GM23338 (cell line): ENCODE results near the gene PAEP. TPM values are rescaled to one million over a fixed set of nuclear protein-coding genes. Genes with fewer than 3 reads are reported as not detected.

ENCODE experiments used
- ATAC-seq: fragments of 200-7000 bp; cut with Tn5 transposase; 3 replicates; pipeline ENCODE4 v1.9.1; 2020
- DNase-seq: peaks from one replicate; pipeline ENCODE4 v3.0.0-alpha.2; 2015; ENCODE audit warnings: low spot score
- H2AFZ ChIP-seq: fragments of 200-600 bp; sonication (generic); 2 replicates; pipeline ENCODE4 v1.8.0; 2016; ENCODE audit warnings: antibody characterized with exemption, mild to moderate bottlenecking, moderate library complexity
- H3F3A ChIP-seq: fragments of 200-600 bp; sonication (generic); replicated peaks from 2 replicates; pipeline ENCODE4 v1.8.0; 2017; ENCODE audit warnings: antibody characterized with exemption, mixed run types, low read depth
- H3K27ac ChIP-seq: fragments of 200-600 bp; sonication (generic); 2 replicates; pipeline ENCODE4 v1.6.1; 2016; ENCODE audit warnings: low read depth
- H3K27me3 ChIP-seq: fragments of 200-600 bp; sonication (generic); 2 replicates; pipeline ENCODE4 v1.8.0; 2016; ENCODE audit warnings: mild to moderate bottlenecking, mixed run types, moderate library complexity; ENCODE audit not compliant: insufficient read depth
- H3K36me3 ChIP-seq: fragments of 200-600 bp; sonication (generic); 2 replicates; pipeline ENCODE4 v1.8.0; 2016; ENCODE audit warnings: mild to moderate bottlenecking; ENCODE audit not compliant: insufficient read depth
- H3K4me1 ChIP-seq: fragments of 200-600 bp; sonication (generic); 2 replicates; pipeline ENCODE4 v1.8.0; 2016; ENCODE audit warnings: mild to moderate bottlenecking, moderate library complexity; ENCODE audit not compliant: insufficient read depth
- H3K4me2 ChIP-seq: fragments of 200-600 bp; sonication (generic); 2 replicates; pipeline ENCODE4 v1.7.1; 2017; ENCODE audit warnings: mixed run types
- H3K4me3 ChIP-seq: fragments of 200-600 bp; sonication (generic); 2 replicates; pipeline ENCODE4 v1.6.1; 2016; ENCODE audit warnings: mixed run types
- H3K79me2 ChIP-seq: fragments of 200-600 bp; sonication (generic); replicated peaks from 2 replicates; pipeline ENCODE4 v1.8.0; 2017; ENCODE audit warnings: mild to moderate bottlenecking; ENCODE audit not compliant: insufficient read depth
- H3K9me2 ChIP-seq: fragments of 200-600 bp; sonication (generic); 2 replicates; pipeline ENCODE4 v1.8.0; 2017; ENCODE audit not compliant: insufficient read depth
- H4K20me1 ChIP-seq: fragments of 200-600 bp; sonication (generic); replicated peaks from 2 replicates; pipeline ENCODE4 v1.8.0; 2017; ENCODE audit warnings: mild to moderate bottlenecking; ENCODE audit not compliant: insufficient read depth
- H3K27ac Mint-ChIP-seq: 2 replicates; pipeline ENCODE4 v1.8.0; 2020; ENCODE audit warnings: inconsistent platforms, mild to moderate bottlenecking, moderate library complexity, mixed read lengths
- H3K27me3 Mint-ChIP-seq: 3 replicates; pipeline ENCODE4 v1.8.0; 2022; ENCODE audit warnings: low read depth, mild to moderate bottlenecking, moderate library complexity, mixed read lengths, inconsistent platforms; ENCODE audit not compliant: insufficient read depth, poor library complexity
- H3K36me3 Mint-ChIP-seq: 3 replicates; pipeline ENCODE4 v1.8.0; 2021; ENCODE audit warnings: low read depth, mild to moderate bottlenecking, inconsistent platforms, moderate library complexity, mixed read lengths
- H3K4me1 Mint-ChIP-seq: 3 replicates; pipeline ENCODE4 v1.8.0; 2020; ENCODE audit warnings: mild to moderate bottlenecking, inconsistent platforms, mixed read lengths
- H3K4me3 Mint-ChIP-seq: 3 replicates; pipeline ENCODE4 v1.8.0; 2021; ENCODE audit warnings: moderate library complexity, mild to moderate bottlenecking, inconsistent platforms, mixed read lengths
- H3K9me3 Mint-ChIP-seq: 3 replicates; pipeline ENCODE4 v1.8.0; 2020; ENCODE audit warnings: moderate library complexity, mild to moderate bottlenecking, inconsistent platforms, mixed read lengths
- CREB1 ChIP-seq: fragments of 250-450 bp; sonication (Bioruptor Pico); IDR thresholded peaks from 2 replicates; pipeline ENCODE4 v1.5.0; 2020; ENCODE audit warnings: low read depth, mild to moderate bottlenecking, moderate library complexity
- EZH2 ChIP-seq: fragments of 200-600 bp; sonication (generic); IDR thresholded peaks from one replicate; pipeline ENCODE4 v1.8.0; 2017; ENCODE audit warnings: antibody characterized with exemption, mild to moderate bottlenecking, low read depth; ENCODE audit not compliant: unreplicated experiment
- EZH2phosphoT487 ChIP-seq: fragments of 200-600 bp; sonication (generic); IDR thresholded peaks from one replicate; pipeline ENCODE4 v1.8.1; 2018; ENCODE audit warnings: antibody characterized with exemption; ENCODE audit not compliant: unreplicated experiment
- JUNB ChIP-seq: IDR thresholded peaks from one replicate; pipeline ENCODE4 v1.6.1; 2016; ENCODE audit warnings: antibody characterized with exemption; ENCODE audit not compliant: unreplicated experiment
- NANOG ChIP-seq: IDR thresholded peaks from 2 replicates; pipeline ENCODE4 v1.6.1; 2016; ENCODE audit warnings: antibody characterized with exemption, borderline replicate concordance
- POLR2AphosphoS5 ChIP-seq: IDR thresholded peaks from 2 replicates; pipeline ENCODE4 v1.6.1; 2016; ENCODE audit warnings: antibody characterized with exemption, low read depth
- STAT1 ChIP-seq: IDR thresholded peaks from one replicate; pipeline ENCODE4 v1.6.1; 2016; ENCODE audit warnings: antibody characterized with exemption; ENCODE audit not compliant: unreplicated experiment
- ZNF114 ChIP-seq: fragments of 250-450 bp; sonication (Bioruptor Pico); IDR thresholded peaks from 2 replicates; pipeline ENCODE4 v1.5.0; 2020; ENCODE audit warnings: mild to moderate bottlenecking, moderate library complexity
- ZNF331 ChIP-seq: fragments of 250-450 bp; sonication (Bioruptor Pico); IDR thresholded peaks from 2 replicates; pipeline ENCODE4 v1.5.0; 2020; ENCODE audit warnings: low read depth, mild to moderate bottlenecking, moderate library complexity
- polyA plus RNA-seq: library from polyadenylated mRNA; unstranded; fragments of >200 nt; fragmentation: Nextera tagmentation; extraction: Ambion mirVana; gene quantifications from 2 replicates; pipeline ENCODE4 v1.2.1, GENCODE V29; 2016
- total RNA-seq: library from RNA; depleted of rRNA; stranded (reverse); fragments of >200 nt; shearing (Covaris generic); gene quantifications from 2 replicates; pipeline ENCODE4 v1.2.3, GENCODE V29; 2014
- TF ChIP-seq, protein P1 (sequence below): fragments of 250-450 bp; sonication (Bioruptor Pico); IDR thresholded peaks from 2 replicates; pipeline ENCODE4 v1.5.0; 2020; ENCODE audit warnings: mild to moderate bottlenecking, moderate library complexity
- TF ChIP-seq, protein P2 (sequence below): IDR thresholded peaks from 2 replicates; pipeline ENCODE4 v1.6.1; 2016; ENCODE audit warnings: antibody characterized with exemption
- TF ChIP-seq, protein P3 (sequence below): IDR thresholded peaks from one replicate; pipeline ENCODE4 v1.6.1; 2018; ENCODE audit warnings: antibody characterized with exemption; ENCODE audit not compliant: unreplicated experiment
- TF ChIP-seq, protein P4 (sequence below), 2 experiments: fragments of 200-600 bp in 1 of 2; sonication (generic) in 1 of 2; conservative IDR thresholded peaks; 2 replicates each; pipeline versions ENCODE4 v1.5.1 to v1.6.1; 2016 to 2017; ENCODE audit warnings: antibody characterized with exemption in 2 of 2, low read depth in 2 of 2, mild to moderate bottlenecking in 2 of 2, moderate library complexity in 1 of 2

Gene PAEP
- total and polyA plus RNA-seq, 2 experiments from 2014 or later, result not detected

DNA sequence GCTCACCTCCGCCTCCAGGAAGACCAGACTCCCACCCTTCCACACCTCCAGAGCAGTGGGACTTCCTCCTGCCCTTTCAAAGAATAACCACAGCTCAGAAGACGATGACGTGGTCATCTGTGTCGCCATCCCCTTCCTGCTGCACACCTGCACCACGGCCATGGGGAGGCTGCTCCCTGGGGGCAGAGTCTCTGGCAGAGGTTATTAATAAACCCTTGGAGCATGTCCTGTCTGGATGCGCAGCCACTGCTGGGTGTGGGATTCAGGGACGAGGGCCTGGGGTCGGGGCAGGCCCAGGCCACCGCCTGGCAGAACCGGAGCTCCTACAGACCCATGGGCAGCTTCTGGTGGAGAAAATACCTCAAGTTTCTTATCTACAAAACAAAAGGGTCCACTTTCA, 5.0 kb downstream of the PAEP start:
- H3K4me3 ChIP-seq, result no peak overlapping the region
- H3K4me2 ChIP-seq, result no peak overlapping the region
- TF ChIP-seq POLR2AphosphoS5 (no peak), EZH2phosphoT487 (no peak), JUNB (no peak), NANOG (no peak), ZNF114 (CRISPR knock-in tag) (no peak), EZH2 (no peak), STAT1 (no peak), CREB1 (CRISPR knock-in tag) (no peak), ZNF331 (CRISPR knock-in tag) (no peak)
- TF ChIP-seq, protein P1, sequence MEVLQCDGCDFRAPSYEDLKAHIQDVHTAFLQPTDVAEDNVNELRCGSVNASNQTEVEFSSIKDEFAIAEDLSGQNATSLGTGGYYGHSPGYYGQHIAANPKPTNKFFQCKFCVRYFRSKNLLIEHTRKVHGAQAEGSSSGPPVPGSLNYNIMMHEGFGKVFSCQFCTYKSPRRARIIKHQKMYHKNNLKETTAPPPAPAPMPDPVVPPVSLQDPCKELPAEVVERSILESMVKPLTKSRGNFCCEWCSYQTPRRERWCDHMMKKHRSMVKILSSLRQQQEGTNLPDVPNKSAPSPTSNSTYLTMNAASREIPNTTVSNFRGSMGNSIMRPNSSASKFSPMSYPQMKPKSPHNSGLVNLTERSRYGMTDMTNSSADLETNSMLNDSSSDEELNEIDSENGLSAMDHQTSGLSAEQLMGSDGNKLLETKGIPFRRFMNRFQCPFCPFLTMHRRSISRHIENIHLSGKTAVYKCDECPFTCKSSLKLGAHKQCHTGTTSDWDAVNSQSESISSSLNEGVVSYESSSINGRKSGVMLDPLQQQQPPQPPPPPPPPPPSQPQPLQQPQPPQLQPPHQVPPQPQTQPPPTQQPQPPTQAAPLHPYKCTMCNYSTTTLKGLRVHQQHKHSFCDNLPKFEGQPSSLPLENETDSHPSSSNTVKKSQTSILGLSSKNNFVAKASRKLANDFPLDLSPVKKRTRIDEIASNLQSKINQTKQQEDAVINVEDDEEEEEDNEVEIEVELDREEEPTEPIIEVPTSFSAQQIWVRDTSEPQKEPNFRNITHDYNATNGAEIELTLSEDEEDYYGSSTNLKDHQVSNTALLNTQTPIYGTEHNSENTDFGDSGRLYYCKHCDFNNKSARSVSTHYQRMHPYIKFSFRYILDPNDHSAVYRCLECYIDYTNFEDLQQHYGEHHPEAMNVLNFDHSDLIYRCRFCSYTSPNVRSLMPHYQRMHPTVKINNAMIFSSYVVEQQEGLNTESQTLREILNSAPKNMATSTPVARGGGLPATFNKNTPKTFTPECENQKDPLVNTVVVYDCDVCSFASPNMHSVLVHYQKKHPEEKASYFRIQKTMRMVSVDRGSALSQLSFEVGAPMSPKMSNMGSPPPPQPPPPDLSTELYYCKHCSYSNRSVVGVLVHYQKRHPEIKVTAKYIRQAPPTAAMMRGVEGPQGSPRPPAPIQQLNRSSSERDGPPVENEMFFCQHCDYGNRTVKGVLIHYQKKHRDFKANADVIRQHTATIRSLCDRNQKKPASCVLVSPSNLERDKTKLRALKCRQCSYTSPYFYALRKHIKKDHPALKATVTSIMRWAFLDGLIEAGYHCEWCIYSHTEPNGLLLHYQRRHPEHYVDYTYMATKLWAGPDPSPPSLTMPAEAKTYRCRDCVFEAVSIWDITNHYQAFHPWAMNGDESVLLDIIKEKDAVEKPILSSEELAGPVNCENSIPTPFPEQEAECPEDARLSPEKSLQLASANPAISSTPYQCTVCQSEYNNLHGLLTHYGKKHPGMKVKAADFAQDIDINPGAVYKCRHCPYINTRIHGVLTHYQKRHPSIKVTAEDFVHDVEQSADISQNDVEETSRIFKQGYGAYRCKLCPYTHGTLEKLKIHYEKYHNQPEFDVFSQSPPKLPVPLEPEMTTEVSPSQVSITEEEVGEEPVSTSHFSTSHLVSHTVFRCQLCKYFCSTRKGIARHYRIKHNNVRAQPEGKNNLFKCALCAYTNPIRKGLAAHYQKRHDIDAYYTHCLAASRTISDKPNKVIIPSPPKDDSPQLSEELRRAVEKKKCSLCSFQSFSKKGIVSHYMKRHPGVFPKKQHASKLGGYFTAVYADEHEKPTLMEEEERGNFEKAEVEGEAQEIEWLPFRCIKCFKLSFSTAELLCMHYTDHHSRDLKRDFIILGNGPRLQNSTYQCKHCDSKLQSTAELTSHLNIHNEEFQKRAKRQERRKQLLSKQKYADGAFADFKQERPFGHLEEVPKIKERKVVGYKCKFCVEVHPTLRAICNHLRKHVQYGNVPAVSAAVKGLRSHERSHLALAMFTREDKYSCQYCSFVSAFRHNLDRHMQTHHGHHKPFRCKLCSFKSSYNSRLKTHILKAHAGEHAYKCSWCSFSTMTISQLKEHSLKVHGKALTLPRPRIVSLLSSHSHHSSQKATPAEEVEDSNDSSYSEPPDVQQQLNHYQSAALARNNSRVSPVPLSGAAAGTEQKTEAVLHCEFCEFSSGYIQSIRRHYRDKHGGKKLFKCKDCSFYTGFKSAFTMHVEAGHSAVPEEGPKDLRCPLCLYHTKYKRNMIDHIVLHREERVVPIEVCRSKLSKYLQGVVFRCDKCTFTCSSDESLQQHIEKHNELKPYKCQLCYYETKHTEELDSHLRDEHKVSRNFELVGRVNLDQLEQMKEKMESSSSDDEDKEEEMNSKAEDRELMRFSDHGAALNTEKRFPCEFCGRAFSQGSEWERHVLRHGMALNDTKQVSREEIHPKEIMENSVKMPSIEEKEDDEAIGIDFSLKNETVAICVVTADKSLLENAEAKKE (CRISPR knock-in tag), result no peak
- TF ChIP-seq, protein P2, sequence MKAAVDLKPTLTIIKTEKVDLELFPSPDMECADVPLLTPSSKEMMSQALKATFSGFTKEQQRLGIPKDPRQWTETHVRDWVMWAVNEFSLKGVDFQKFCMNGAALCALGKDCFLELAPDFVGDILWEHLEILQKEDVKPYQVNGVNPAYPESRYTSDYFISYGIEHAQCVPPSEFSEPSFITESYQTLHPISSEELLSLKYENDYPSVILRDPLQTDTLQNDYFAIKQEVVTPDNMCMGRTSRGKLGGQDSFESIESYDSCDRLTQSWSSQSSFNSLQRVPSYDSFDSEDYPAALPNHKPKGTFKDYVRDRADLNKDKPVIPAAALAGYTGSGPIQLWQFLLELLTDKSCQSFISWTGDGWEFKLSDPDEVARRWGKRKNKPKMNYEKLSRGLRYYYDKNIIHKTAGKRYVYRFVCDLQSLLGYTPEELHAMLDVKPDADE, result no peak
- TF ChIP-seq, protein P3, sequence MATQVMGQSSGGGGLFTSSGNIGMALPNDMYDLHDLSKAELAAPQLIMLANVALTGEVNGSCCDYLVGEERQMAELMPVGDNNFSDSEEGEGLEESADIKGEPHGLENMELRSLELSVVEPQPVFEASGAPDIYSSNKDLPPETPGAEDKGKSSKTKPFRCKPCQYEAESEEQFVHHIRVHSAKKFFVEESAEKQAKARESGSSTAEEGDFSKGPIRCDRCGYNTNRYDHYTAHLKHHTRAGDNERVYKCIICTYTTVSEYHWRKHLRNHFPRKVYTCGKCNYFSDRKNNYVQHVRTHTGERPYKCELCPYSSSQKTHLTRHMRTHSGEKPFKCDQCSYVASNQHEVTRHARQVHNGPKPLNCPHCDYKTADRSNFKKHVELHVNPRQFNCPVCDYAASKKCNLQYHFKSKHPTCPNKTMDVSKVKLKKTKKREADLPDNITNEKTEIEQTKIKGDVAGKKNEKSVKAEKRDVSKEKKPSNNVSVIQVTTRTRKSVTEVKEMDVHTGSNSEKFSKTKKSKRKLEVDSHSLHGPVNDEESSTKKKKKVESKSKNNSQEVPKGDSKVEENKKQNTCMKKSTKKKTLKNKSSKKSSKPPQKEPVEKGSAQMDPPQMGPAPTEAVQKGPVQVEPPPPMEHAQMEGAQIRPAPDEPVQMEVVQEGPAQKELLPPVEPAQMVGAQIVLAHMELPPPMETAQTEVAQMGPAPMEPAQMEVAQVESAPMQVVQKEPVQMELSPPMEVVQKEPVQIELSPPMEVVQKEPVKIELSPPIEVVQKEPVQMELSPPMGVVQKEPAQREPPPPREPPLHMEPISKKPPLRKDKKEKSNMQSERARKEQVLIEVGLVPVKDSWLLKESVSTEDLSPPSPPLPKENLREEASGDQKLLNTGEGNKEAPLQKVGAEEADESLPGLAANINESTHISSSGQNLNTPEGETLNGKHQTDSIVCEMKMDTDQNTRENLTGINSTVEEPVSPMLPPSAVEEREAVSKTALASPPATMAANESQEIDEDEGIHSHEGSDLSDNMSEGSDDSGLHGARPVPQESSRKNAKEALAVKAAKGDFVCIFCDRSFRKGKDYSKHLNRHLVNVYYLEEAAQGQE, result no peak
- TF ChIP-seq, protein P4, sequence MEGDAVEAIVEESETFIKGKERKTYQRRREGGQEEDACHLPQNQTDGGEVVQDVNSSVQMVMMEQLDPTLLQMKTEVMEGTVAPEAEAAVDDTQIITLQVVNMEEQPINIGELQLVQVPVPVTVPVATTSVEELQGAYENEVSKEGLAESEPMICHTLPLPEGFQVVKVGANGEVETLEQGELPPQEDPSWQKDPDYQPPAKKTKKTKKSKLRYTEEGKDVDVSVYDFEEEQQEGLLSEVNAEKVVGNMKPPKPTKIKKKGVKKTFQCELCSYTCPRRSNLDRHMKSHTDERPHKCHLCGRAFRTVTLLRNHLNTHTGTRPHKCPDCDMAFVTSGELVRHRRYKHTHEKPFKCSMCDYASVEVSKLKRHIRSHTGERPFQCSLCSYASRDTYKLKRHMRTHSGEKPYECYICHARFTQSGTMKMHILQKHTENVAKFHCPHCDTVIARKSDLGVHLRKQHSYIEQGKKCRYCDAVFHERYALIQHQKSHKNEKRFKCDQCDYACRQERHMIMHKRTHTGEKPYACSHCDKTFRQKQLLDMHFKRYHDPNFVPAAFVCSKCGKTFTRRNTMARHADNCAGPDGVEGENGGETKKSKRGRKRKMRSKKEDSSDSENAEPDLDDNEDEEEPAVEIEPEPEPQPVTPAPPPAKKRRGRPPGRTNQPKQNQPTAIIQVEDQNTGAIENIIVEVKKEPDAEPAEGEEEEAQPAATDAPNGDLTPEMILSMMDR (conservative IDR thresholded peaks at IDR 0.05; ENCODE audit: low read depth in 2 of 2), result no peak
- no peaks in the 10 kb centered on the region for H3K79me2 ChIP-seq
- H3K9me2 ChIP-seq, result no peaks in the 10 kb centered on the region
- peaks cover 15% of the 10 kb centered on the region for H3K9me3 Mint-ChIP-seq
- no peak overlapping the region for H3K4me3 Mint-ChIP-seq
- peaks cover 8% of the 10 kb centered on the region for H3K27me3 Mint-ChIP-seq
- ATAC-seq, result no peak
- no peaks in the 10 kb centered on the region for H3K36me3 ChIP-seq
- H3K4me1 ChIP-seq, result no peaks in the 10 kb centered on the region
- no peaks in the 10 kb centered on the region for H3F3A ChIP-seq
- H3K36me3 Mint-ChIP-seq, result peaks cover 7% of the 10 kb centered on the region; the same call in 2 of the 3 replicates
- peaks cover 10% of the 10 kb centered on the region for H3K4me1 Mint-ChIP-seq
- DNase-seq, result no peak
- H3K27ac Mint-ChIP-seq, result no peak overlapping the region
- no peak overlapping the region for H3K27ac ChIP-seq
- H3K27me3 ChIP-seq, result no peaks in the 10 kb centered on the region
- no peak overlapping the region for H2AFZ ChIP-seq
- H4K20me1 ChIP-seq, result no peaks in the 10 kb centered on the region
